Stromal cell of bone marrow (primary cell): ENCODE data around the gene ZDHHC14.

ENCODE experiments used
- DNase-seq: peaks from one replicate; pipeline ENCODE4 v3.0.0-alpha.2; 2012; ENCODE audit warnings: low read depth

The ZDHHC14 gene

GRCh38 chr6:157668009-157668401 is 287.0 kb downstream of the ZDHHC14 start:
- DNase-seq = no peak

GRCh38 chr6:157668713-157669112 is 287.7 kb downstream of the ZDHHC14 start:
- DNase-seq = no peak

GRCh38 chr6:157669323-157669722 is 288.3 kb downstream of the ZDHHC14 start:
- DNase-seq = no peak

GRCh38 chr6:157669747-157670216 is 288.8 kb downstream of the ZDHHC14 start:
- peak; percentile 83 for DNase-seq

- DNase-seq = no peak
Observed at GRCh38 chr6:157670466-157671186, 289.6 kb downstream of the ZDHHC14 start.

- no peak for DNase-seq
Observed at GRCh38 chr6:157672726-157673412, 291.9 kb downstream of the ZDHHC14 start.

- DNase-seq = no peak
Observed at GRCh38 chr6:157673596-157673995, 292.6 kb downstream of the ZDHHC14 start.

GRCh38 chr6:157674061-157674460 is 293.1 kb downstream of the ZDHHC14 start:
- DNase-seq = no peak

- DNase-seq = no peak
Observed at GRCh38 chr6:157675831-157676230, 294.8 kb downstream of the ZDHHC14 start.

- no peak for DNase-seq
Observed at GRCh38 chr6:157676241-157676640, 295.3 kb downstream of the ZDHHC14 start.

- DNase-seq = no peak
Observed at GRCh38 chr6:157677235-157677634, 296.2 kb downstream of the ZDHHC14 start.

GRCh38 chr6:157679605-157680580 is 298.9 kb downstream of the ZDHHC14 start:
- DNase-seq = no peak

GRCh38 chr6:157681041-157681650 is 300.2 kb downstream of the ZDHHC14 start:
- DNase-seq = no peak

- peak; percentile 31 for DNase-seq
Observed at GRCh38 chr6:157682856-157683481, 302.0 kb downstream of the ZDHHC14 start.

GRCh38 chr6:157683707-157684106 is 302.7 kb downstream of the ZDHHC14 start:
- DNase-seq = no peak

- no peak for DNase-seq
Observed at GRCh38 chr6:157684620-157685299, 303.8 kb downstream of the ZDHHC14 start.

GRCh38 chr6:157685596-157686280 is 304.7 kb downstream of the ZDHHC14 start:
- DNase-seq = no peak

- DNase-seq = no peak
Observed at GRCh38 chr6:157688275-157688959, 307.4 kb downstream of the ZDHHC14 start.

- DNase-seq = no peak
Observed at GRCh38 chr6:157688960-157689599, 308.1 kb downstream of the ZDHHC14 start.
